Mucosa of descending colon (tissue), 3 donors: ENCODE results near the gene MYL9. TPM values are rescaled to one million over a fixed set of nuclear protein-coding genes. Genes with fewer than 3 reads are reported as not detected.

Experiments used
- ATAC-seq: fragments of 200-7000 bp; cut with Tn5 transposase; one replicate; pipeline ENCODE4 v1.9.1; 2020; ENCODE audit warnings: mild to moderate bottlenecking, moderate library complexity
- DNase-seq, 3 donors: peaks; one replicate each; pipeline ENCODE4 v3.0.0-alpha.2; 2020
- H3K36me3 ChIP-seq: fragments of 200-600 bp; one replicate; pipeline ENCODE4 v1.8.0; 2021; ENCODE audit warnings: low read depth, mild to moderate bottlenecking
- H3K4me1 ChIP-seq: fragments of 200-600 bp; one replicate; pipeline ENCODE4 v1.8.0; 2021; ENCODE audit warnings: low read depth, mild to moderate bottlenecking
- H3K4me3 ChIP-seq: fragments of 200-600 bp; one replicate; pipeline ENCODE4 v1.8.0; 2021; ENCODE audit warnings: mild to moderate bottlenecking
- H3K9me3 ChIP-seq: fragments of 200-600 bp; one replicate; pipeline ENCODE4 v1.8.0; 2021; ENCODE audit warnings: mild to moderate bottlenecking
- intact Hi-C, 2 donors: fragments of 100-400 bp; cut with DNase I in 1 of 2; cut with micrococcal nuclease in 1 of 2; formaldehyde crosslinking; loops; one replicate each; pipeline versions ENCODE4 v1.11.0 to v1.11.1; 2022; cut with DNase I, micrococcal nuclease
- total RNA-seq, 3 donors: library from RNA; stranded (reverse); fragmentation: NEBNext Ultra II Directional in 2 of 3; extraction: Animal tissue kit (Norgen Biotek cat#: 25700) in 2 of 3; gene quantifications; one replicate each; pipeline versions ENCODE4 v1.2.1 to v1.2.4, GENCODE V29; 2021 to 2023
- TF ChIP-seq, protein P1 (sequence below): fragments of 200-600 bp; IDR thresholded peaks from one replicate; pipeline ENCODE4 v1.8.0; 2022; ENCODE audit warnings: antibody characterized with exemption, mild to moderate bottlenecking
- donor health status: DM: no; HTN: no; CAD: no; lungs with moderate emphysema.
- donor health status: DM: no; HTN: no; CAD: no.
- donor health status: DM: no; HTN: yes; CAD: no.

MYL9 gene
- total RNA-seq, 3 donors from 2014 or later = 74.3 to 3,203 (median 259) TPM

DNA sequence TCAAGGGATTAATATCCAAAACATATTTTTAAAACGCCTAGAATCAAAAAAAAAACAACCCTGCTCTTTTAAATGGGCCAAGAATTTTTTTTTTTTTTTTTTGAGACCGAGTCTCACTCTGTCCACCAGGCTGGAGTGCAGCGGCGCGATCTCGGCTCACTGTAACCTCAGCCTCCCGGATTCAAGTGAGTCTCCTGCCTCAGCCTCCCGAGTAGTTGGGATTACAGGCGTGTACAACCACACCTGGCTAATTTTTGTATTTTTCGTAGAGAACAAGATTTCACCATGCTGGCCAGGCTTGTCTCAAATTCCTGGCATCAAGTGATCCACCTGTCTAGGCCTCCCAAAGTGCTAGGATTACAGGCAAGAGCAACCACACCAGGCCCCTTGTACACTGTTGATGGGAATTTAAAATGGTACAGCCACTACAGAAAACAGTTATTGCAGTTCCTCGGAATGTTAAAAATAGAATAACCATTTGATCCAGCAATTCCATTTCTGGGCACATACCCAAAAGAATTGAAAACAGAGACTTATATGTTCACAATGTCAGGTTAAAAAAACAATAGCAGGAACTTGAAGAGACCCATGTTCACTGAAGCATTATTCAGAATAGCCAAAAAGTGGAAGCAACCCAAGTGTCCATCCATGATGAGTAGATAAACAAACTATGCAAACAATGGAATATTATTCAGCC lies 3.1 kb upstream of the MYL9 start:
- no peaks in the 10 kb centered on the region for H3K36me3 ChIP-seq
- TF ChIP-seq, protein P1, sequence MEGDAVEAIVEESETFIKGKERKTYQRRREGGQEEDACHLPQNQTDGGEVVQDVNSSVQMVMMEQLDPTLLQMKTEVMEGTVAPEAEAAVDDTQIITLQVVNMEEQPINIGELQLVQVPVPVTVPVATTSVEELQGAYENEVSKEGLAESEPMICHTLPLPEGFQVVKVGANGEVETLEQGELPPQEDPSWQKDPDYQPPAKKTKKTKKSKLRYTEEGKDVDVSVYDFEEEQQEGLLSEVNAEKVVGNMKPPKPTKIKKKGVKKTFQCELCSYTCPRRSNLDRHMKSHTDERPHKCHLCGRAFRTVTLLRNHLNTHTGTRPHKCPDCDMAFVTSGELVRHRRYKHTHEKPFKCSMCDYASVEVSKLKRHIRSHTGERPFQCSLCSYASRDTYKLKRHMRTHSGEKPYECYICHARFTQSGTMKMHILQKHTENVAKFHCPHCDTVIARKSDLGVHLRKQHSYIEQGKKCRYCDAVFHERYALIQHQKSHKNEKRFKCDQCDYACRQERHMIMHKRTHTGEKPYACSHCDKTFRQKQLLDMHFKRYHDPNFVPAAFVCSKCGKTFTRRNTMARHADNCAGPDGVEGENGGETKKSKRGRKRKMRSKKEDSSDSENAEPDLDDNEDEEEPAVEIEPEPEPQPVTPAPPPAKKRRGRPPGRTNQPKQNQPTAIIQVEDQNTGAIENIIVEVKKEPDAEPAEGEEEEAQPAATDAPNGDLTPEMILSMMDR = no peak
- no peaks in the 10 kb centered on the region for H3K9me3 ChIP-seq
- H3K4me3 ChIP-seq = no peak overlapping the region
- ATAC-seq (no peak), DNase-seq (no peak)
- H3K4me1 ChIP-seq = no peaks in the 10 kb centered on the region
- intact Hi-C loops = no loop called here

GRCh38 chr20:36540551-36541211 lies 638 bp upstream of the MYL9 start:
- H3K4me1 ChIP-seq = no peaks in the 10 kb centered on the region
- no peak for DNase-seq
- TF ChIP-seq, protein P1 = no peak
- H3K4me3 ChIP-seq = no peak overlapping the region
- no peaks in the 10 kb centered on the region for H3K36me3 ChIP-seq
- H3K9me3 ChIP-seq = no peaks in the 10 kb centered on the region
- ATAC-seq = no peak
- intact Hi-C loops = loop anchor here in 1 of 2 donors (10.0 kb wide), 1 partner anchor 76 kb away; no protein-coding TSS in a partner anchor

- no peaks in the 10 kb centered on the region for H3K4me1 ChIP-seq
- ATAC-seq (peak; percentile 39), DNase-seq (peak in 1 of 3 donors; percentile 29)
- intact Hi-C loops = loop anchor here in 1 of 2 donors (10.0 kb wide), 1 partner anchor 77 kb away; no protein-coding TSS in a partner anchor
- H3K4me3 ChIP-seq = peak overlapping the region; percentile 24
- TF ChIP-seq, protein P1 = no peak
- H3K36me3 ChIP-seq = no peaks in the 10 kb centered on the region
- H3K9me3 ChIP-seq = no peaks in the 10 kb centered on the region
Observed at GRCh38 chr20:36541768-36542488, 609 bp downstream of the MYL9 start.

GRCh38 chr20:36542516-36543183 lies 1.3 kb downstream of the MYL9 start:
- intact Hi-C loops = loop anchor here in 1 of 2 donors (10.0 kb wide), 1 partner anchor 78 kb away; no protein-coding TSS in a partner anchor
- no peaks in the 10 kb centered on the region for H3K9me3 ChIP-seq
- H3K4me3 ChIP-seq = no peak overlapping the region
- H3K36me3 ChIP-seq = no peaks in the 10 kb centered on the region
- H3K4me1 ChIP-seq = no peaks in the 10 kb centered on the region
- ATAC-seq (no peak), DNase-seq (no peak)
- TF ChIP-seq, protein P1 = no peak
